ENCODE measurements around the gene WASHC1.
"Not testable (repeated sequence)": the region's sequence is repeated elsewhere in the genome, so short reads cannot be mapped to it uniquely, and the experiment has no call there.

The WASHC1 gene

GRCh38 chr9:29356-29755, at the start of gene WASHC1:
WASHC1 (minus strand) TSS chr9:29456; CDS start chr9:24999, 4,457 bp downstream.
- H3K4me1 ChIP-seq (ENCODE audit: insufficient read depth, low read length); H3K9me3 ChIP-seq (ENCODE audit: low read length); H2AFZ ChIP-seq (ENCODE audit: low read depth, low read length); H3K27me3 ChIP-seq (ENCODE audit: insufficient read depth, low read length); H3K36me3 ChIP-seq (ENCODE audit: insufficient read depth, low read length): not testable (repeated sequence)
- H3K4me3 ChIP-seq (ENCODE audit: low read length), result peak within 1 kb of the TSS; percentile 51

- not testable (repeated sequence) for H3K36me3 ChIP-seq (ENCODE audit: insufficient read depth, low read length); H3K9me3 ChIP-seq (ENCODE audit: low read length); H3K4me1 ChIP-seq (ENCODE audit: insufficient read depth, low read length); H3K4me3 ChIP-seq (ENCODE audit: low read length); H3K27me3 ChIP-seq (ENCODE audit: insufficient read depth, low read length); H2AFZ ChIP-seq (ENCODE audit: low read depth, low read length)
Measured at GRCh38 chr9:78333-78732, 49.1 kb upstream of the WASHC1 start.

- H3K36me3 ChIP-seq (ENCODE audit: insufficient read depth, low read length); H3K4me1 ChIP-seq (ENCODE audit: insufficient read depth, low read length); H3K9me3 ChIP-seq (ENCODE audit: low read length); H3K4me3 ChIP-seq (ENCODE audit: low read length); H2AFZ ChIP-seq (ENCODE audit: low read depth, low read length); H3K27me3 ChIP-seq (ENCODE audit: insufficient read depth, low read length): not testable (repeated sequence)
Measured at GRCh38 chr9:76389-76788, 47.1 kb upstream of the WASHC1 start.

GRCh38 chr9:73900-74525, 44.8 kb upstream of the WASHC1 start:
- H3K4me3 ChIP-seq (ENCODE audit: low read length); H3K27me3 ChIP-seq (ENCODE audit: insufficient read depth, low read length); H3K36me3 ChIP-seq (ENCODE audit: insufficient read depth, low read length); H3K4me1 ChIP-seq (ENCODE audit: insufficient read depth, low read length); H2AFZ ChIP-seq (ENCODE audit: low read depth, low read length); H3K9me3 ChIP-seq (ENCODE audit: low read length): not testable (repeated sequence)

- not testable (repeated sequence) for H3K4me1 ChIP-seq (ENCODE audit: insufficient read depth, low read length)
Measured at GRCh38 chr9:73076-73899, 44.0 kb upstream of the WASHC1 start.

GRCh38 chr9:63031-63629, 33.9 kb upstream of the WASHC1 start:
- H3K36me3 ChIP-seq (ENCODE audit: insufficient read depth, low read length); H3K27me3 ChIP-seq (ENCODE audit: insufficient read depth, low read length); H3K4me3 ChIP-seq (ENCODE audit: low read length); H3K9me3 ChIP-seq (ENCODE audit: low read length); H2AFZ ChIP-seq (ENCODE audit: low read depth, low read length); H3K4me1 ChIP-seq (ENCODE audit: insufficient read depth, low read length): not testable (repeated sequence)

More at GRCh38 chr9:73076-73899, 44.0 kb upstream of the WASHC1 start:
- not testable (repeated sequence) for H2AFZ ChIP-seq (ENCODE audit: low read depth, low read length); H3K36me3 ChIP-seq (ENCODE audit: insufficient read depth, low read length); H3K4me3 ChIP-seq (ENCODE audit: low read length); H3K9me3 ChIP-seq (ENCODE audit: low read length); H3K27me3 ChIP-seq (ENCODE audit: insufficient read depth, low read length)

- H3K9me3 ChIP-seq (ENCODE audit: low read length); H2AFZ ChIP-seq (ENCODE audit: low read depth, low read length); H3K36me3 ChIP-seq (ENCODE audit: insufficient read depth, low read length); H3K4me3 ChIP-seq (ENCODE audit: low read length); H3K4me1 ChIP-seq (ENCODE audit: insufficient read depth, low read length); H3K27me3 ChIP-seq (ENCODE audit: insufficient read depth, low read length): not testable (repeated sequence)
Measured at GRCh38 chr9:52678-53077, 23.4 kb upstream of the WASHC1 start.

GRCh38 chr9:48190-48842, 19.1 kb upstream of the WASHC1 start:
- H3K4me1 ChIP-seq (ENCODE audit: insufficient read depth, low read length); H3K27me3 ChIP-seq (ENCODE audit: insufficient read depth, low read length); H2AFZ ChIP-seq (ENCODE audit: low read depth, low read length); H3K36me3 ChIP-seq (ENCODE audit: insufficient read depth, low read length); H3K4me3 ChIP-seq (ENCODE audit: low read length); H3K9me3 ChIP-seq (ENCODE audit: low read length): not testable (repeated sequence)

- not testable (repeated sequence) for H3K36me3 ChIP-seq (ENCODE audit: insufficient read depth, low read length); H3K4me1 ChIP-seq (ENCODE audit: insufficient read depth, low read length); H3K9me3 ChIP-seq (ENCODE audit: low read length); H3K4me3 ChIP-seq (ENCODE audit: low read length); H3K27me3 ChIP-seq (ENCODE audit: insufficient read depth, low read length); H2AFZ ChIP-seq (ENCODE audit: low read depth, low read length)
Measured at GRCh38 chr9:46639-47271, 17.5 kb upstream of the WASHC1 start.

- not testable (repeated sequence) for H3K4me3 ChIP-seq (ENCODE audit: low read length); H3K36me3 ChIP-seq (ENCODE audit: insufficient read depth, low read length)
Measured at GRCh38 chr9:46164-46563, 16.9 kb upstream of the WASHC1 start.

GRCh38 chr9:45180-45878, 16.1 kb upstream of the WASHC1 start:
- H3K27me3 ChIP-seq (ENCODE audit: insufficient read depth, low read length); H3K4me3 ChIP-seq (ENCODE audit: low read length); H3K4me1 ChIP-seq (ENCODE audit: insufficient read depth, low read length); H3K36me3 ChIP-seq (ENCODE audit: insufficient read depth, low read length); H2AFZ ChIP-seq (ENCODE audit: low read depth, low read length); H3K9me3 ChIP-seq (ENCODE audit: low read length): not testable (repeated sequence)

More at GRCh38 chr9:46164-46563, 16.9 kb upstream of the WASHC1 start:
- H3K4me1 ChIP-seq (ENCODE audit: insufficient read depth, low read length); H2AFZ ChIP-seq (ENCODE audit: low read depth, low read length); H3K27me3 ChIP-seq (ENCODE audit: insufficient read depth, low read length); H3K9me3 ChIP-seq (ENCODE audit: low read length): not testable (repeated sequence)

GRCh38 chr9:44416-44815, 15.2 kb upstream of the WASHC1 start:
- not testable (repeated sequence) for H3K27me3 ChIP-seq (ENCODE audit: insufficient read depth, low read length); H3K4me3 ChIP-seq (ENCODE audit: low read length); H3K4me1 ChIP-seq (ENCODE audit: insufficient read depth, low read length); H3K36me3 ChIP-seq (ENCODE audit: insufficient read depth, low read length); H3K9me3 ChIP-seq (ENCODE audit: low read length); H2AFZ ChIP-seq (ENCODE audit: low read depth, low read length)

GRCh38 chr9:43636-44035, 14.4 kb upstream of the WASHC1 start:
- not testable (repeated sequence) for H3K27me3 ChIP-seq (ENCODE audit: insufficient read depth, low read length); H2AFZ ChIP-seq (ENCODE audit: low read depth, low read length); H3K36me3 ChIP-seq (ENCODE audit: insufficient read depth, low read length); H3K9me3 ChIP-seq (ENCODE audit: low read length); H3K4me3 ChIP-seq (ENCODE audit: low read length); H3K4me1 ChIP-seq (ENCODE audit: insufficient read depth, low read length)

Data from neuron (in vitro differentiated cells).